Fibroblast of peridontal ligament (primary cell): ENCODE results near the gene ENTPD1.
"Not testable (repeated sequence)": the region's sequence is repeated elsewhere in the genome, so short reads cannot be mapped to it uniquely, and the experiment has no call there.

Source experiments
- DNase-seq: peaks from one replicate; pipeline ENCODE4 v3.0.0-alpha.2; 2010; ENCODE audit errors: extremely low read depth

ENTPD1 gene

GRCh38 chr10:95864906-95865813, 109.2 kb downstream of the ENTPD1 start:
- DNase-seq, result peak; percentile 90

- no peak for DNase-seq
Observed at GRCh38 chr10:95865814-95866466, 110.0 kb downstream of the ENTPD1 start.

GRCh38 chr10:95866467-95866842, 110.5 kb downstream of the ENTPD1 start:
- DNase-seq, result no peak

GRCh38 chr10:95867866-95868265, 111.9 kb downstream of the ENTPD1 start:
- no peak for DNase-seq

GRCh38 chr10:95872158-95872711, 116.3 kb downstream of the ENTPD1 start:
- no peak for DNase-seq

GRCh38 chr10:95873139-95873538, 117.2 kb downstream of the ENTPD1 start:
- DNase-seq, result no peak

GRCh38 chr10:95873651-95874050, 117.7 kb downstream of the ENTPD1 start:
- DNase-seq, result no peak

- DNase-seq, result not testable (repeated sequence)
Observed at GRCh38 chr10:95874783-95875182, 118.8 kb downstream of the ENTPD1 start.

DNA sequence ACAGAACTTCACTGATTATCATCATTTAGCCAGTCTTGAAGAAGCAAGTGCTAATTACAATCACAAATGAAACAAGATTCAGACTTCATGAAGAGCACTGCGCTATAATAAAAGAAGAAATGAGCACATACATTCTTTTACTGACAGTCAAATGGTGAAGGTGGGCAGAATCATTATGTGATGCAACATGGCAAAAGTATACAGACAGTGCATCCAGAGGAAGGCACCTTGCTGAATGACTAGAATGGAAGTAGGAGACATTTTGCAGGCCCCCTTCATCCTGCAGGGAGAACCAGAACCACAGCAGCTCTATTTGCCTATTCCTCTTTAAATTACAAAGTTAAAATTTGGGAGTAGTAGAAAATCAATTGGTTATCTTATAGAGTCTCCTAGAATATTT, 120.8 kb downstream of the ENTPD1 start:
- no peak for DNase-seq

DNA sequence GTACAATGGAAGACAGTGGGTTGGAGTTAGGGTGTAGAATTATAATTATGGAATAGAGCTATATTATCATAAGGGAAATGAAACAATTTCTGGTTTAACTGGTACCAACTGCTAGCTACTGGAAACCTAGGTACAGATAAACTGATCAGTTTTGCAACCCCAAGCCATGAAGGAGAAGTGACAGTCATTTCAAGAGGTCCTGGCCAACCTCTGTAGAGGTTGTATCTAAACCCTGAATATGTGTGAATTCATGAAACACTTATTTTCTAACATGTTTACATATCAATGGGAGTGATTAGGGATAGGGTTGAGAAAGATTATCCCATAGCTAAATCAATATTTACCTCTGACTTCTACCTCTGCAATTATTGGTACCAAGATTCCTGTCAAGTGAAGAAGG, 121.9 kb downstream of the ENTPD1 start:
- DNase-seq, result no peak

- DNase-seq, result no peak
Observed at GRCh38 chr10:95880704-95881103, 124.7 kb downstream of the ENTPD1 start.

DNA sequence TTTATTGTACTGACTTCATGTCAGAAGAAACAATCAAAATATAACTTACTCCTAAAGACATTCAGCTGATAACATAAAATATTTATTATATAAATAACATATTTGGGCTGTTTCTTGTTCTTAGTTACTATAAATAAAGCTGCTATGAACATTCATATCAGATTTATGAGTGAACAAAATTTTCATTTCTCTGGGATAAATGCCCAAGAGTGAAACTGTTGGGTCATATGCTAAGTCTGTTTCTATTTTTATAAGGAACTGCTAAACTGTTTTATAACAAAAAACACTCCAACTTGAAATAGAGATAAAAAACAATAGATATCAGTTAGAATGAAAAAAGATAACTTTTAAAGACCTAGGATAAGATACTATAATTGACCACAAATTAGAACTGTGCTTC, 125.4 kb downstream of the ENTPD1 start:
- peak; percentile 15 for DNase-seq

- no peak for DNase-seq
Observed at GRCh38 chr10:95889830-95890229, 133.9 kb downstream of the ENTPD1 start.

GRCh38 chr10:95896071-95896850, 140.3 kb downstream of the ENTPD1 start:
- no peak for DNase-seq

DNA sequence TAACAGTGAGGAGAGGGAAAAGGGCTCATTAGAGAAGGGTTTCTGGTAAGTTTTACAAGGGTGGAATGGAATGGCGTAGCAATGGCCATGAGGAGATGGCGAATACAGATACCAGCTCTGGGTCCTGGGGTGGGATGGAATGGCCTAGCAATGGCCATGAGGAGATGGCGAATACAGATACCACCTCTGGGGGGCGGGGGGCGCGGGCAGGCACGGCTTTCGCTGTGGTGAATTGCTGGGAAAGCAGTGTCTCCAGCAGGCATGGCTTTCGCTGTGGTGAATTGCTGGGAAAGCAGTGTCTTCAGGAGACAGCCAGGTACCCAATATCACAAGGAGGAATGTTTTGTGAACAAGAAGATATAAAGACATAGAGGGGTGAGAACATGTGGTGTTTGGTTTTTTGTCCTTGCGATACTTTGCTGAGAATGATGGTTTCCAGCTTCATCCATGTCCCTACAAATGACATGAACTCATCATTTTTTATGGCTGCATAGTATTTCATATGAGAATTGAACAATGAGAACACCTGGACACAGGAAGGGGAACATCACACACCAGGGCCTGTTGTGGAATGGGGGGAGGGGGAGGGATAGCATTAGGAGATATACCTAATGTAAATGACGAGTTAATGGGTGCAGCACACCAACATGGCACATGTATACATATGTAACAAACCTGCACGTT, 150.1 kb downstream of the ENTPD1 start:
- DNase-seq, result not testable (repeated sequence)

DNA sequence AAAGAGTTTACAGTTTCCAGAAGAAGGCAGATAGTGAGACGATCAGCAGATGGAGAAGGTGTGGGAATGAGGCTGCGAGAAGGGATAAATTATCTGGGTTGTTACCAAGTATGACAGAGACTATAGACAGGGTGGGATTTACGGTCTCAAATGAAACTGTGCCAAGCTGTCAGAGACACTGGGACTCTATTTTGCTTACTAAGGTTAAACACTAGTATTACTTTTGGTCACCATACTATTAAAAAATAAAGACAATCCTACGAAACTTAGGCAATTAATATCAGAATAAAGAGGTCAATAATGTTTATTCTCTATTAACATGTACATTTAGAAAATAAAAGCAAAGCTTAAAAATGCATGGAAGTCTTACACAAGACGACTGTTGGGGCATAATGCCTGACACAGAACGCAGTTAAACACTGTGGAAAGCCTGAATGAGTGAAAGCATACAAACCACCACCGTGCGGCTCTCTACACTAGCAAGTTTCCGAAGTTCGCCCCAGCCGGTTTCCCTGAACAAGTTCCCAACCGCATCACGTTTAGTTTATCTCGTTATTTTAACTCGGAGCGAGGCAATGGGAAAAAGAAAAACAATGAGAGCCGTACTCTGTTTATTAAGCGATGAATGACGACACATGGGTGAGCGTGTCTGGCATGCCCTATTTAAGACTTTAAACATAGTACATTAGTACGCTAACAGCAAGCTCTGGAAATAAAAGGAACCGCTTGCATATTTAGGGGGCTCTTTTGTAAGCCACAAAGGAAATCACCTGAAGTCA, 150.9 kb downstream of the ENTPD1 start:
- DNase-seq, result peak; percentile 71

GRCh38 chr10:95907456-95908253, 151.7 kb downstream of the ENTPD1 start, which contains the start of gene CC2D2B:
TSS of gene CC2D2B (plus strand) at chr10:95907975. CDS start at chr10:95911324, 3,349 bp downstream.
- peak; percentile 76 for DNase-seq

GRCh38 chr10:95908450-95908849, 152.5 kb downstream of the ENTPD1 start:
- no peak for DNase-seq

GRCh38 chr10:95909561-95909960, 153.6 kb downstream of the ENTPD1 start:
- peak; percentile 17 for DNase-seq

DNA sequence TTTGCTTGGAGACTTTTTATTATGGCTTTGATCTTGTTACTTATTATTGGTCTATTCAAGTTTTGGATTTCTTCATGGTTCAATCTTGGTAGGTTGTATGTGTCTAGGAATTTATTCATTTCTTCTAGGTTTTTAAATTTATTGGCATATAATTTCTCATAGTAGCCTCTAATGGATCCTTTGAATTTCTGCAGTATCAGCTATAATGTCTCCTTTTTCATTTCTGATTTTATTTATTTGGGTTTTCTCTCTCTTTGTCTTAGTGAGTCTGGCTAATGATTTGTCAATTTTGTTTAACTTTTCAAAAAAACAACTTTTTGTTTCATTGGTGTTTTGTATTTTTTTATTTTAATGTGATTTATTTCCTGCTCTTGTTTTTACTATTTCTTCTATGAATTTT, 160.1 kb downstream of the ENTPD1 start:
- DNase-seq, result not testable (repeated sequence)
